Neural crest cell (in vitro differentiated cells): Measurements from ENCODE around the gene ACACB. TPM values are rescaled to one million over a fixed set of nuclear protein-coding genes. Genes with fewer than 3 reads are reported as not detected.

Experiments used
- DNase-seq: peaks from one replicate; pipeline ENCODE4 v3.0.0; 2021; ENCODE audit warnings: low read depth, mixed read lengths, low spot score
- H3K27ac Mint-ChIP-seq: one replicate; pipeline ENCODE4 v1.8.0; 2021; ENCODE audit warnings: mild to moderate bottlenecking, mixed read lengths; ENCODE audit not compliant: unreplicated experiment
- H3K27me3 Mint-ChIP-seq: 2 replicates; pipeline ENCODE4 v1.8.0; 2021; ENCODE audit warnings: low read depth, mild to moderate bottlenecking, mixed read lengths
- H3K36me3 Mint-ChIP-seq: 2 replicates; pipeline ENCODE4 v1.8.0; 2021; ENCODE audit warnings: low read depth, mild to moderate bottlenecking, mixed read lengths
- H3K4me1 Mint-ChIP-seq: 2 replicates; pipeline ENCODE4 v1.8.0; 2021; ENCODE audit warnings: mixed read lengths
- H3K4me3 Mint-ChIP-seq: one replicate; pipeline ENCODE4 v1.8.0; 2021; ENCODE audit warnings: mild to moderate bottlenecking, mixed read lengths
- H3K9me3 Mint-ChIP-seq: 2 replicates; pipeline ENCODE4 v1.8.0; 2021; ENCODE audit warnings: mixed read lengths
- CTCF ChIP-seq: fragments of 200-600 bp; sonication (generic); conservative IDR thresholded peaks from 2 replicates; pipeline ENCODE4 v1.5.0; 2021; ENCODE audit warnings: antibody characterized with exemption, mild to moderate bottlenecking
- total RNA-seq: library from RNA; stranded (reverse); gene quantifications from 2 replicates; pipeline ENCODE4 v1.2.1, GENCODE V29; 2021

ACACB gene
- total RNA-seq, 1 donor from 2014 or later: 15.9 TPM

- no peaks in the 10 kb centered on the region for H3K36me3 Mint-ChIP-seq
- DNase-seq: no peak
- no peak overlapping the region for H3K27ac Mint-ChIP-seq
- H3K4me3 Mint-ChIP-seq: no peak overlapping the region
- no peak for TF ChIP-seq CTCF
- no peaks in the 10 kb centered on the region for H3K9me3 Mint-ChIP-seq
- no peaks in the 10 kb centered on the region for H3K27me3 Mint-ChIP-seq
- no peaks in the 10 kb centered on the region for H3K4me1 Mint-ChIP-seq
Observed at GRCh38 chr12:109125791-109126190, 9.4 kb downstream of the ACACB start.

- no peaks in the 10 kb centered on the region for H3K27me3 Mint-ChIP-seq
- H3K4me3 Mint-ChIP-seq: no peak overlapping the region
- no peak for TF ChIP-seq CTCF
- H3K9me3 Mint-ChIP-seq: no peaks in the 10 kb centered on the region
- no peaks in the 10 kb centered on the region for H3K36me3 Mint-ChIP-seq
- DNase-seq: no peak
- H3K4me1 Mint-ChIP-seq: no peaks in the 10 kb centered on the region
- no peak overlapping the region for H3K27ac Mint-ChIP-seq
Observed at GRCh38 chr12:109126784-109127183, 10.4 kb downstream of the ACACB start.

GRCh38 chr12:109127533-109128242 is 11.3 kb downstream of the ACACB start:
- H3K27me3 Mint-ChIP-seq: no peaks in the 10 kb centered on the region
- H3K4me3 Mint-ChIP-seq: no peak overlapping the region
- no peak for DNase-seq
- H3K9me3 Mint-ChIP-seq: no peaks in the 10 kb centered on the region
- no peaks in the 10 kb centered on the region for H3K4me1 Mint-ChIP-seq
- no peaks in the 10 kb centered on the region for H3K36me3 Mint-ChIP-seq
- TF ChIP-seq CTCF: no peak
- H3K27ac Mint-ChIP-seq: no peak overlapping the region

- H3K9me3 Mint-ChIP-seq: peaks cover 2% of the 10 kb centered on the region
- H3K27ac Mint-ChIP-seq: no peak overlapping the region
- no peak overlapping the region for H3K4me3 Mint-ChIP-seq
- H3K27me3 Mint-ChIP-seq: no peaks in the 10 kb centered on the region
- TF ChIP-seq CTCF: no peak
- H3K4me1 Mint-ChIP-seq: no peaks in the 10 kb centered on the region
- no peak for DNase-seq
- no peaks in the 10 kb centered on the region for H3K36me3 Mint-ChIP-seq
Observed at GRCh38 chr12:109130297-109131153, 14.1 kb downstream of the ACACB start.

GRCh38 chr12:109131154-109132050 is 15.0 kb downstream of the ACACB start:
- H3K27ac Mint-ChIP-seq: no peak overlapping the region
- H3K9me3 Mint-ChIP-seq: peaks cover 2% of the 10 kb centered on the region
- no peaks in the 10 kb centered on the region for H3K4me1 Mint-ChIP-seq
- no peak for DNase-seq
- H3K27me3 Mint-ChIP-seq: no peaks in the 10 kb centered on the region
- no peak overlapping the region for H3K4me3 Mint-ChIP-seq
- no peaks in the 10 kb centered on the region for H3K36me3 Mint-ChIP-seq
- no peak for TF ChIP-seq CTCF
